Measurements from ENCODE around the gene MED13.

The MED13 gene

DNA sequence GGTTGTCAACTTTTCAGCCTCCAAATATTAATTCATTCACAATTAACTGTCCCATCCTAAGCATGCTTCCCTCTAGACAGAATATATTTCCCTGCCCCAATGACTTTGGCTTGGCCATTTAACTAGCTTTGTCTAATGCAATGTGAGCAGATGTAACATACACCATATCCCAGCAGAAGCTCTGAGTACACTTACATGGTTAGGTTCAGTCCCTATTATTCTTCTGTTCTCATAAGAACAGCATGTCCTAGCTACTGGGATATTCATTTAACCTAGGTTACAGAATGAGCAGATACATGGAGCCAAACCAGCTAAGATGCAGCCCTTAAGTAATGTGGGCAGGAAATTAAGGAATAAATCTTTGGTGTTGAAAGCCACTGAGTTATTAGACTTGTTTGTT is 31.8 kb downstream of the MED13 start:
- Histone ChIP-seq H3K27me3 (ENCODE audit: low read length) (no peaks in the 10 kb centered on the region), H3K9ac (ENCODE audit: low read length) (no peak overlapping the region), H3K9me2 (replicated peaks; ENCODE audit: insufficient read depth, low read length) (no peaks in the 10 kb centered on the region), H3K36me3 (ENCODE audit: low read length) (peaks cover 53% of the 10 kb centered on the region), H2AFZ (ENCODE audit: low read depth, low read length, severe bottlenecking) (no peak overlapping the region), H3K79me2 (ENCODE audit: insufficient read depth, low read length) (peaks cover 33% of the 10 kb centered on the region), H3F3A (ENCODE audit: insufficient read depth) (no peaks in the 10 kb centered on the region), H3K4me2 (ENCODE audit: low read depth, low read length, poor library complexity, severe bottlenecking) (no peak overlapping the region), H3K4me3 (ENCODE audit: insufficient read depth, low read length, poor library complexity, severe bottlenecking) (no peak overlapping the region), H3K9me3 (ENCODE audit: insufficient read depth, low read length) (no peaks in the 10 kb centered on the region), H3K27ac (ENCODE audit: low read depth, low read length) (no peak overlapping the region), H4K20me1 (ENCODE audit: low read depth, low read length) (peaks cover 7% of the 10 kb centered on the region)
- no peak for TF ChIP-seq EZH2phosphoT487 (conservative IDR thresholded peaks at IDR 0.05; ENCODE audit: low read length)
- TF ChIP-seq, protein P1, sequence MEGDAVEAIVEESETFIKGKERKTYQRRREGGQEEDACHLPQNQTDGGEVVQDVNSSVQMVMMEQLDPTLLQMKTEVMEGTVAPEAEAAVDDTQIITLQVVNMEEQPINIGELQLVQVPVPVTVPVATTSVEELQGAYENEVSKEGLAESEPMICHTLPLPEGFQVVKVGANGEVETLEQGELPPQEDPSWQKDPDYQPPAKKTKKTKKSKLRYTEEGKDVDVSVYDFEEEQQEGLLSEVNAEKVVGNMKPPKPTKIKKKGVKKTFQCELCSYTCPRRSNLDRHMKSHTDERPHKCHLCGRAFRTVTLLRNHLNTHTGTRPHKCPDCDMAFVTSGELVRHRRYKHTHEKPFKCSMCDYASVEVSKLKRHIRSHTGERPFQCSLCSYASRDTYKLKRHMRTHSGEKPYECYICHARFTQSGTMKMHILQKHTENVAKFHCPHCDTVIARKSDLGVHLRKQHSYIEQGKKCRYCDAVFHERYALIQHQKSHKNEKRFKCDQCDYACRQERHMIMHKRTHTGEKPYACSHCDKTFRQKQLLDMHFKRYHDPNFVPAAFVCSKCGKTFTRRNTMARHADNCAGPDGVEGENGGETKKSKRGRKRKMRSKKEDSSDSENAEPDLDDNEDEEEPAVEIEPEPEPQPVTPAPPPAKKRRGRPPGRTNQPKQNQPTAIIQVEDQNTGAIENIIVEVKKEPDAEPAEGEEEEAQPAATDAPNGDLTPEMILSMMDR (IDR thresholded peaks at IDR 0.05; ENCODE audit: insufficient read depth, low read length, poor library complexity, severe bottlenecking) = no peak

DNA sequence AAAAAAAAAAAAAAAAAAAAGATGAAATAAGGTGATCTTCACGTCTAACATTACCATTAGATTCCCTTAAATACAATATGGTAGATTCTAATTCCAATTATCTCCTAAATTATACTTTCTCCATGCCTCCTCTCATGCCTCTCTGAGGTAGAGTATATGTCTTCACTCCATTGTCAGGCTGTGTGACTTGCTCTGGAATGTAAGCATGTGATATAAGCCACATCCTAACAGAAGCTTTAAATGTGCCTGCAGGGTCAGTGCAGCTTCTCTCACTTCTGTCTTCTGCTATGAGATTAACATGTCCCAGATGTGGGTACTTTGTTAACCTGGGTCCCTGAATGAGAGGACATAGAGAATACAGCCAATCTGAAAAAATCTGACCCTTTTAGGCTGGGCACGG is 32.6 kb downstream of the MED13 start:
- Histone ChIP-seq H4K20me1 (ENCODE audit: low read depth, low read length) (peaks cover 7% of the 10 kb centered on the region), H3K9me3 (ENCODE audit: insufficient read depth, low read length) (no peaks in the 10 kb centered on the region), H3K4me3 (ENCODE audit: insufficient read depth, low read length, poor library complexity, severe bottlenecking) (no peak overlapping the region), H3K36me3 (ENCODE audit: low read length) (peaks cover 53% of the 10 kb centered on the region), H3K9ac (ENCODE audit: low read length) (no peak overlapping the region), H3K79me2 (ENCODE audit: insufficient read depth, low read length) (peaks cover 28% of the 10 kb centered on the region), H2AFZ (ENCODE audit: low read depth, low read length, severe bottlenecking) (no peak overlapping the region), H3K27ac (ENCODE audit: low read depth, low read length) (no peak overlapping the region), H3K9me2 (replicated peaks; ENCODE audit: insufficient read depth, low read length) (no peaks in the 10 kb centered on the region), H3F3A (ENCODE audit: insufficient read depth) (no peaks in the 10 kb centered on the region), H3K4me2 (ENCODE audit: low read depth, low read length, poor library complexity, severe bottlenecking) (no peak overlapping the region), H3K27me3 (ENCODE audit: low read length) (no peaks in the 10 kb centered on the region)
- no peak for TF ChIP-seq EZH2phosphoT487 (conservative IDR thresholded peaks at IDR 0.05; ENCODE audit: low read length)
- TF ChIP-seq, protein P1 (IDR thresholded peaks at IDR 0.05; ENCODE audit: insufficient read depth, low read length, poor library complexity, severe bottlenecking) = no peak

DNA sequence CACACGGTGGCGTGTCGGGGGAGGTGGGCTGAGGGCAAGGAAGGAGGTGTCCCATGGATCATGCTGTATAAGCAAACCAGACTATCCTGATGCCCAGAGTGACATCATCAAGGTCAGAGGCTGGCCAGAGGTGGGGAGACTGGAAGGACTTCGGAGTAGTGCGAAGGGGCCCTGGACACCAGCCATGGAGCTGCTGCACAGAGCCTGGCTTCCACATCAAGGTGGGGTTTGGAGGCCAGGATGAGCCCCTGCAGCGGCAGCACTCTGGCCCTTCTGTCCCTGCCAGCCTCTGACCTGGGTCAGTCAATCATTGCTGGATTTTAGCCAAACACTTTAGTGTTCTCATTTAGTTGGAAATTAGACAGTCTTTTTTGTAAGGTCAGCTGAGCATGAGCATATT is 34.8 kb downstream of the MED13 start:
- no peak overlapping the region for H3K4me3 ChIP-seq (ENCODE audit: insufficient read depth, low read length, poor library complexity, severe bottlenecking)
- TF ChIP-seq, protein P1 (IDR thresholded peaks at IDR 0.05; ENCODE audit: insufficient read depth, low read length, poor library complexity, severe bottlenecking) = no peak
- no peak for TF ChIP-seq EZH2phosphoT487 (conservative IDR thresholded peaks at IDR 0.05; ENCODE audit: low read length)
- peaks cover 26% of the 10 kb centered on the region for H3K79me2 ChIP-seq (ENCODE audit: insufficient read depth, low read length)
- no peak overlapping the region for H2AFZ ChIP-seq (ENCODE audit: low read depth, low read length, severe bottlenecking)
- H3K27me3 ChIP-seq (ENCODE audit: low read length) = no peaks in the 10 kb centered on the region
- no peaks in the 10 kb centered on the region for H3F3A ChIP-seq (ENCODE audit: insufficient read depth)
- H3K9me2 ChIP-seq (replicated peaks; ENCODE audit: insufficient read depth, low read length) = no peaks in the 10 kb centered on the region
- no peaks in the 10 kb centered on the region for H3K9me3 ChIP-seq (ENCODE audit: insufficient read depth, low read length)
- no peak overlapping the region for H3K27ac ChIP-seq (ENCODE audit: low read depth, low read length)
- peaks cover 53% of the 10 kb centered on the region for H3K36me3 ChIP-seq (ENCODE audit: low read length)
- H4K20me1 ChIP-seq (ENCODE audit: low read depth, low read length) = no peaks in the 10 kb centered on the region; the same call in 1 of the 2 replicates
- no peak overlapping the region for H3K4me2 ChIP-seq (ENCODE audit: low read depth, low read length, poor library complexity, severe bottlenecking)
- H3K9ac ChIP-seq (ENCODE audit: low read length) = no peak overlapping the region
